C4-2B (cell line): ENCODE results near the gene CASP10.

Source experiments
- ZFX ChIP-seq: fragments of 450-650 bp; IDR thresholded peaks from 2 replicates; pipeline ENCODE4 v1.6.1; 2017
- TF ChIP-seq, protein P1 (sequence below): fragments of 450-650 bp; conservative IDR thresholded peaks from 2 replicates; pipeline ENCODE4 v1.5.1; 2017; ENCODE audit warnings: mild to moderate bottlenecking

DNA sequence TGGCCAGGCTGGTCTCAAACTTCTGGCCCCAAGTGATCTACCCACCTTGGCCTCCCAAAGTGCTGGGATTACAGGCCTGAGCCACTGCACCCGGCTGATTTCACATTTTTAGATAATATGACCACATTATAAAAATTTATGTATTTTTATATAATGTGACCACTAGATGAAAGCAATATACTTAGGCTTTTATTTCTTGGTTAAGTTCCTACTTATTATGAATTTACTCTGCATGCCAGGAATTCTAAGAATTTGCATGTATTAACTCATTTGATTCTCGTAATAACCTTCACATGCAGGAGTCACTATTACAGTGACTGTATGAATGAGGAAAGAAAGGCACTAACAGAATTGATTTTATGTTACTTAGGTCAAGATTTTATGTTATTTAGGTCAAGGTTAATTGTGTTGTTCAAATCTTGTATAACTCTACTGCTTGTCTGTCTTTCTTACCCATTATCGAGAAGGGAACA, 51.8 kb downstream of the CASP10 start:
- TF ChIP-seq, protein P1, sequence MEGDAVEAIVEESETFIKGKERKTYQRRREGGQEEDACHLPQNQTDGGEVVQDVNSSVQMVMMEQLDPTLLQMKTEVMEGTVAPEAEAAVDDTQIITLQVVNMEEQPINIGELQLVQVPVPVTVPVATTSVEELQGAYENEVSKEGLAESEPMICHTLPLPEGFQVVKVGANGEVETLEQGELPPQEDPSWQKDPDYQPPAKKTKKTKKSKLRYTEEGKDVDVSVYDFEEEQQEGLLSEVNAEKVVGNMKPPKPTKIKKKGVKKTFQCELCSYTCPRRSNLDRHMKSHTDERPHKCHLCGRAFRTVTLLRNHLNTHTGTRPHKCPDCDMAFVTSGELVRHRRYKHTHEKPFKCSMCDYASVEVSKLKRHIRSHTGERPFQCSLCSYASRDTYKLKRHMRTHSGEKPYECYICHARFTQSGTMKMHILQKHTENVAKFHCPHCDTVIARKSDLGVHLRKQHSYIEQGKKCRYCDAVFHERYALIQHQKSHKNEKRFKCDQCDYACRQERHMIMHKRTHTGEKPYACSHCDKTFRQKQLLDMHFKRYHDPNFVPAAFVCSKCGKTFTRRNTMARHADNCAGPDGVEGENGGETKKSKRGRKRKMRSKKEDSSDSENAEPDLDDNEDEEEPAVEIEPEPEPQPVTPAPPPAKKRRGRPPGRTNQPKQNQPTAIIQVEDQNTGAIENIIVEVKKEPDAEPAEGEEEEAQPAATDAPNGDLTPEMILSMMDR, result no peak
- TF ChIP-seq ZFX, result no peak
